GM19043 (cell line): Measurements from ENCODE around the gene COL5A2.

Experiments used
- ATAC-seq: cut with Tn5 transposase; IDR thresholded peaks from one replicate; pipeline ENCODE4 v1.9.1; 2021; ENCODE audit warnings: low read depth; ENCODE audit not compliant: unreplicated experiment

Gene COL5A2

GRCh38 chr2:189151906-189152305, 27.7 kb downstream of the COL5A2 start:
- no peak for ATAC-seq

GRCh38 chr2:189150033-189150432, 29.5 kb downstream of the COL5A2 start:
- ATAC-seq, result no peak

GRCh38 chr2:189147989-189148388, 31.6 kb downstream of the COL5A2 start:
- no peak for ATAC-seq

- ATAC-seq, result no peak
These were observed 32.2 kb downstream of the COL5A2 start for GRCh38 chr2:189147361-189147760.

- no peak for ATAC-seq
These were observed 33.0 kb downstream of the COL5A2 start for GRCh38 chr2:189146553-189146952.

GRCh38 chr2:189144700-189145211, 34.8 kb downstream of the COL5A2 start:
- ATAC-seq, result no peak

GRCh38 chr2:189143925-189144324, 35.6 kb downstream of the COL5A2 start:
- ATAC-seq, result no peak

- ATAC-seq, result peak; percentile 99
These were observed 36.4 kb downstream of the COL5A2 start for GRCh38 chr2:189142893-189143759.

GRCh38 chr2:189138800-189139199, 40.8 kb downstream of the COL5A2 start:
- ATAC-seq, result no peak

GRCh38 chr2:189137519-189137918, 42.0 kb downstream of the COL5A2 start:
- ATAC-seq, result no peak

- no peak for ATAC-seq
These were observed 45.1 kb downstream of the COL5A2 start for GRCh38 chr2:189134485-189134884.

- ATAC-seq, result no peak
These were observed 47.6 kb downstream of the COL5A2 start for GRCh38 chr2:189131991-189132390.

GRCh38 chr2:189129971-189130370, 49.6 kb downstream of the COL5A2 start:
- no peak for ATAC-seq

GRCh38 chr2:189128970-189129369, 50.6 kb downstream of the COL5A2 start:
- no peak for ATAC-seq

GRCh38 chr2:189127756-189128155, 51.8 kb downstream of the COL5A2 start:
- no peak for ATAC-seq

GRCh38 chr2:189125195-189125594, 54.4 kb downstream of the COL5A2 start:
- ATAC-seq, result no peak

- no peak for ATAC-seq
These were observed 55.4 kb downstream of the COL5A2 start for GRCh38 chr2:189124175-189124574.

- ATAC-seq, result no peak
These were observed 61.2 kb downstream of the COL5A2 start for GRCh38 chr2:189118386-189118785.

- ATAC-seq, result no peak
These were observed 62.6 kb downstream of the COL5A2 start for GRCh38 chr2:189116979-189117378.

- no peak for ATAC-seq
These were observed 63.5 kb downstream of the COL5A2 start for GRCh38 chr2:189116087-189116486.

- no peak for ATAC-seq
These were observed 64.4 kb downstream of the COL5A2 start for GRCh38 chr2:189115126-189115525.

- no peak for ATAC-seq
These were observed 65.6 kb downstream of the COL5A2 start for GRCh38 chr2:189113963-189114362.
